CD4-positive, alpha-beta T cell (primary cell): ENCODE data around the gene WDR76. TPM values are rescaled to one million over a fixed set of nuclear protein-coding genes. Genes with fewer than 3 reads are reported as not detected.
"Not testable (repeated sequence)": the region's sequence is repeated elsewhere in the genome, so short reads cannot be mapped to it uniquely, and the experiment has no call there.

Source experiments
- ATAC-seq: fragments of 200-7000 bp; cut with Tn5 transposase; one replicate; pipeline ENCODE4 v1.10.0; 2022; ENCODE audit warnings: mild to moderate bottlenecking; ENCODE audit not compliant: poor library complexity
- CTCF ChIA-PET: fragments of 350-600 bp; sonication (Branson Sonifier 250); formaldehyde crosslinking; loops from one replicate; lab custom pipeline; 2021; ENCODE audit warnings: antibody characterized with exemption, inconsistent platforms; lab: Charles Lee
- POLR2A ChIA-PET: fragments of 350-600 bp; sonication (Branson Sonifier 250); formaldehyde crosslinking; loops from one replicate; lab custom pipeline; 2021; ENCODE audit warnings: antibody characterized with exemption, inconsistent platforms; lab: Charles Lee
- DNase-seq, 14 experiments: peaks; one replicate each; pipeline ENCODE4 v3.0.0-alpha.2; 2013 to 2020; ENCODE audit warnings: mixed read lengths in 2 of 14
- H3K27ac ChIP-seq, 2 donors: one replicate each; pipeline versions ENCODE4 v1.5.1 to v1.7.0; 2013; ENCODE audit warnings: low read length in 2 of 2, low read depth in 1 of 2, mild to moderate bottlenecking in 1 of 2
- H3K27me3 ChIP-seq, 2 experiments: 1 replicate in 1 of 2; 2 replicates in 1 of 2; pipeline versions ENCODE4 v1.6.1 to v1.7.0; 2013; ENCODE audit warnings: low read length in 2 of 2, control low read depth in 1 of 2, mild to moderate bottlenecking in 1 of 2, moderate library complexity in 1 of 2; ENCODE audit not compliant: insufficient read depth in 2 of 2, control insufficient read depth in 1 of 2
- H3K36me3 ChIP-seq: one replicate; pipeline ENCODE4 v1.6.1; 2013; ENCODE audit warnings: low read length, control low read depth; ENCODE audit not compliant: insufficient read depth
- H3K4me1 ChIP-seq: one replicate; pipeline ENCODE4 v1.6.1; 2013; ENCODE audit warnings: low read length, control low read depth; ENCODE audit not compliant: insufficient read depth
- H3K4me3 ChIP-seq: one replicate; pipeline ENCODE4 v1.5.1; 2013; ENCODE audit warnings: mild to moderate bottlenecking, low read length, moderate library complexity
- H3K9me3 ChIP-seq, 2 experiments: 1 replicate in 1 of 2; 2 replicates in 1 of 2; pipeline versions ENCODE4 v1.6.1 to v1.7.0; 2013; ENCODE audit warnings: low read length in 2 of 2, mild to moderate bottlenecking in 2 of 2, control low read depth in 1 of 2, moderate library complexity in 1 of 2; ENCODE audit not compliant: control insufficient read depth in 1 of 2, insufficient read depth in 1 of 2
- H3K27ac Mint-ChIP-seq: one replicate; pipeline ENCODE4 v1.8.0; 2020; ENCODE audit warnings: mixed read lengths
- H3K27me3 Mint-ChIP-seq: one replicate; pipeline ENCODE4 v1.8.0; 2021; ENCODE audit warnings: mixed read lengths
- H3K36me3 Mint-ChIP-seq: one replicate; pipeline ENCODE4 v1.8.0; 2021; ENCODE audit warnings: low read depth, mixed read lengths
- H3K4me1 Mint-ChIP-seq: one replicate; pipeline ENCODE4 v1.8.0; 2021; ENCODE audit warnings: low read depth, mixed read lengths
- H3K4me3 Mint-ChIP-seq: one replicate; pipeline ENCODE4 v1.8.0; 2020; ENCODE audit warnings: mild to moderate bottlenecking, mixed read lengths
- H3K9me3 Mint-ChIP-seq: one replicate; pipeline ENCODE4 v1.8.0; 2020; ENCODE audit warnings: mixed read lengths
- intact Hi-C, 2 experiments: fragments of 100-400 bp; cut with DNase I in 1 of 2; cut with micrococcal nuclease in 1 of 2; formaldehyde crosslinking; loops; one replicate each; pipeline versions ENCODE4 v1.15.1 to v1.9.0; 2023 to 2025; cut with DNase I, micrococcal nuclease
- total RNA-seq, 174 experiments: library from RNA in 2 of 174; stranded (reverse) in 2 of 174; gene quantifications; one replicate each; pipeline ENCODE4 v1.2.3 and lab custom pipeline; 2021 to 2026
- TF ChIP-seq, protein P1 (sequence below): fragments of 200-600 bp; IDR thresholded peaks from one replicate; pipeline ENCODE4 v1.8.0; 2022; ENCODE audit warnings: antibody characterized with exemption, mild to moderate bottlenecking

Gene WDR76
- total RNA-seq, 2 experiments from 2014 or later: 7.0 to 8.6 TPM

GRCh38 chr15:43808435-43808950 is 18.3 kb upstream of the WDR76 start:
- DNase-seq: no peak
- POLR2A ChIA-PET: interaction anchor here (1.1 kb wide), 1 partner anchor 16 kb away, joined by 4 read pairs; the partner anchor contains the start of gene MFAP1

DNA sequence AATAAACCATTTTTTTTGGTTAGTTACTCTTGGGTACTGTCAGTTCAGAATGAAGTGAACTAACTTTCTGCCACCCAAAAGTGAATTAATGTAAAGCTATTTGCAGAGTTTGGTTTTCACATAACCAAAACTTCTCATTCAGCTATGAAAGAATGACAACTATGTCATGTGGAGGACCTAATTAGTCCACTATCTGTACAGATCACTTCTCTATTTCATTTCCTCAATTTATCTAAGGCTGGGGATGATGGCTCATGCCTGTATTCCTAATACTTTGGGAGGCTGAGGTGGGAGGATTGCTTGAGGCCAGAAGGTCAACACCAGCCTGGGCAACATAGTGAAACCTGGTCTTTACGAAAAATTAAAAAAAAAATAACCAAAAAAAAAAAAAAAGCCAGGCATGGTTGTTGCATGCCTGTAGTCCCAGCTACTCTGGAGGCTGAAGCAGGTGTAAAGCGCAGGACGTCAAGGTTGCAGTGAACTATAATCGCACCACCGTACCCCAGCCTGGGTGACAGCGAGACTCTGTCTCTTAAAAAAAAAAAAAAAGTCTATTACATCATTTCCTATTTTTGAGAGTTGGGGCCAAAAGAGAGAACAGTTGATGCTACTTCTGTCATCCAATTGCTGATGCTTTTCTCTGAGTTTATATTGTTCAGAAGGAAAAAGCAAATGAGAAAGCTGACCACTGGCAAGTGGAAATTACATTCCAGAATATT is 17.7 kb upstream of the WDR76 start:
- no peaks in the 10 kb centered on the region for H3K9me3 Mint-ChIP-seq
- no peaks in the 10 kb centered on the region for H3K27me3 ChIP-seq
- no peak overlapping the region for H3K27ac ChIP-seq
- no peaks in the 10 kb centered on the region for H3K27me3 Mint-ChIP-seq
- H3K36me3 ChIP-seq: peaks cover 84% of the 10 kb centered on the region
- TF ChIP-seq, protein P1, sequence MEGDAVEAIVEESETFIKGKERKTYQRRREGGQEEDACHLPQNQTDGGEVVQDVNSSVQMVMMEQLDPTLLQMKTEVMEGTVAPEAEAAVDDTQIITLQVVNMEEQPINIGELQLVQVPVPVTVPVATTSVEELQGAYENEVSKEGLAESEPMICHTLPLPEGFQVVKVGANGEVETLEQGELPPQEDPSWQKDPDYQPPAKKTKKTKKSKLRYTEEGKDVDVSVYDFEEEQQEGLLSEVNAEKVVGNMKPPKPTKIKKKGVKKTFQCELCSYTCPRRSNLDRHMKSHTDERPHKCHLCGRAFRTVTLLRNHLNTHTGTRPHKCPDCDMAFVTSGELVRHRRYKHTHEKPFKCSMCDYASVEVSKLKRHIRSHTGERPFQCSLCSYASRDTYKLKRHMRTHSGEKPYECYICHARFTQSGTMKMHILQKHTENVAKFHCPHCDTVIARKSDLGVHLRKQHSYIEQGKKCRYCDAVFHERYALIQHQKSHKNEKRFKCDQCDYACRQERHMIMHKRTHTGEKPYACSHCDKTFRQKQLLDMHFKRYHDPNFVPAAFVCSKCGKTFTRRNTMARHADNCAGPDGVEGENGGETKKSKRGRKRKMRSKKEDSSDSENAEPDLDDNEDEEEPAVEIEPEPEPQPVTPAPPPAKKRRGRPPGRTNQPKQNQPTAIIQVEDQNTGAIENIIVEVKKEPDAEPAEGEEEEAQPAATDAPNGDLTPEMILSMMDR: no peak
- no peaks in the 10 kb centered on the region for H3K4me1 ChIP-seq
- no peak overlapping the region for H3K4me3 ChIP-seq
- H3K36me3 Mint-ChIP-seq: peaks cover 84% of the 10 kb centered on the region
- ChIA-PET POLR2A (interaction anchor here (1.1 kb wide), 2 partner anchors 9 to 16 kb away, joined by 3 to 4 read pairs; partner anchors contain the start of genes HYPK, MFAP1 and SERINC4), CTCF (interaction anchor here (0.8 to 1.6 kb wide), 4 partner anchors 9 to 33 kb away, joined by 3 to 5 read pairs (median 4); partner anchors contain the start of genes ELL3, HYPK, SERF2 and SERINC4)
- no peak overlapping the region for H3K4me3 Mint-ChIP-seq
- DNase-seq: no peak
- intact Hi-C loops: no loop called here
- no peak overlapping the region for H3K27ac Mint-ChIP-seq
- no peak for ATAC-seq
- H3K9me3 ChIP-seq: no peaks in the 10 kb centered on the region
- peaks cover 4% of the 10 kb centered on the region for H3K4me1 Mint-ChIP-seq

More at GRCh38 chr15:43808435-43808950, 18.3 kb upstream of the WDR76 start:
- TF ChIP-seq, protein P1: no peak
- no peaks in the 10 kb centered on the region for H3K4me1 ChIP-seq
- H3K36me3 Mint-ChIP-seq: peaks cover 81% of the 10 kb centered on the region
- CTCF ChIA-PET: interaction anchor here (1.6 kb wide), 1 partner anchor 16 kb away, joined by 4 read pairs; the partner anchor contains the start of gene SERF2
- ATAC-seq: no peak
- no peaks in the 10 kb centered on the region for H3K27me3 ChIP-seq
- H3K27ac Mint-ChIP-seq: no peak overlapping the region
- H3K4me3 ChIP-seq: no peak overlapping the region
- peaks cover 81% of the 10 kb centered on the region for H3K36me3 ChIP-seq
- H3K4me1 Mint-ChIP-seq: peaks cover 4% of the 10 kb centered on the region
- no peak overlapping the region for H3K27ac ChIP-seq
- no peak overlapping the region for H3K4me3 Mint-ChIP-seq
- H3K9me3 ChIP-seq: no peaks in the 10 kb centered on the region
- intact Hi-C loops: no loop called here
- H3K9me3 Mint-ChIP-seq: no peaks in the 10 kb centered on the region
- no peaks in the 10 kb centered on the region for H3K27me3 Mint-ChIP-seq

DNA sequence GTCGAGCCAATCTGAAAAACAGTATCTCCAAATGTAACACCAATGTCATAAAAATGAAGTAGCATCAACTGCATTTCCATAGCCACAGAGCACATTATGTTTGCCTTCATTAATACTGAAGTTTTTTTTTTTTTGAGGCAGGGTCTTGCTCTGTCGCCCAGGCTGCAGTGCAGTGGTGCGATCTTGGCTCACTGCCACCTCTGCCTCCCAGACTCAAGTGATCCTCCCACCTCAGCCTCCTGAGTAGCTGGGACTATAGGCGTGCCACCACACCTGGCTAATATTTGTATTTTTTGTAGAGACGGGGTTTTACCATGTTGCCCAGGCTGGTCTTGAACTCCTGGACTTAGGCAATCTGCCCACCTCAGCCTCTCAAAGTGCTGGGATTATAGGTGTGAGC is 11.7 kb upstream of the WDR76 start:
- H3K4me3 ChIP-seq, H3K27me3 Mint-ChIP-seq, H3K27ac ChIP-seq, ATAC-seq, H3K4me3 Mint-ChIP-seq, H3K9me3 Mint-ChIP-seq, intact Hi-C loops, H3K27me3 ChIP-seq, H3K27ac Mint-ChIP-seq, H3K9me3 ChIP-seq, DNase-seq, H3K4me1 Mint-ChIP-seq: not testable (repeated sequence)
- POLR2A ChIA-PET: interaction anchor here (1.4 kb wide), 1 partner anchor 15 kb away, joined by 5 read pairs; the partner anchor contains the start of gene HYPK
- peaks cover 67% of the 10 kb centered on the region for H3K36me3 Mint-ChIP-seq
- CTCF ChIA-PET: interaction anchor here (1.0 kb wide), 1 partner anchor 38 kb away, joined by 3 read pairs; the partner anchor contains the start of gene ELL3
- Histone ChIP-seq H3K36me3 (peaks cover 72% of the 10 kb centered on the region), H3K4me1 (peaks cover 15% of the 10 kb centered on the region)
